ENCODE measurements around the gene ANO1. TPM values are rescaled to one million over a fixed set of nuclear protein-coding genes. Genes with fewer than 3 reads are reported as not detected.

Gene ANO1
- total RNA-seq, 1 experiment from 2014 or later: 10.9 TPM

- H3K27ac ChIP-seq (ENCODE audit: insufficient read length, low read depth, low read length): no peak overlapping the region
- no peak overlapping the region for H3K4ac ChIP-seq (ENCODE audit: low read depth, low read length)
- H2BK12ac ChIP-seq (ENCODE audit: insufficient read length, low read depth, low read length): no peak overlapping the region
- no peak overlapping the region for H3K23ac ChIP-seq (ENCODE audit: insufficient read length, low read depth, low read length)
- no peak for DNase-seq
- TF ChIP-seq CTCF (conservative IDR thresholded peaks at IDR 0.05): no peak
- H3K4me1 ChIP-seq (ENCODE audit: insufficient read depth, low read length): no peaks in the 10 kb centered on the region
- H3K4me2 ChIP-seq (ENCODE audit: insufficient read depth, insufficient read length, low read length): no peak overlapping the region
- Mint-ChIP-seq H3K4me3 (no peak overlapping the region), H3K27ac (peak overlapping the region in 1 of 3 experiments; percentile 83; a peak in 2 of 7 replicates), H3K36me3 (ENCODE audit: insufficient read depth in 1 of 3, low read depth in 3 of 3) (peaks cover 0 to 3% (median 0%) of the 10 kb centered on the region in 3 experiments; a peak in 3 of 7 replicates), H3K4me1 (peaks cover 26 to 36% of the 10 kb centered on the region in 2 experiments), H3K9me3 (no peaks in the 10 kb centered on the region; a peak in 2 of 5 replicates), H3K27me3 (ENCODE audit: low read depth) (peaks cover 5% of the 10 kb centered on the region)
- H4K20me1 ChIP-seq (ENCODE audit: control insufficient read depth, insufficient read depth, insufficient read length): no peaks in the 10 kb centered on the region
- H3K9ac ChIP-seq (ENCODE audit: extremely low read depth, insufficient read length, low read length): no peak overlapping the region
- H3K18ac ChIP-seq (ENCODE audit: insufficient read length, low read depth, low read length): no peak overlapping the region
- no peak overlapping the region for H2AFZ ChIP-seq (ENCODE audit: low read length)
- H3K23me2 ChIP-seq (ENCODE audit: insufficient read length, low read depth, low read length, poor library complexity, severe bottlenecking): no peaks in the 10 kb centered on the region
- H4K8ac ChIP-seq (replicated peaks; ENCODE audit: insufficient read length, low read depth, low read length): no peak overlapping the region
- H4K91ac ChIP-seq (ENCODE audit: insufficient read length, low read depth, low read length): no peak overlapping the region
- no peak overlapping the region for H3K56ac ChIP-seq (ENCODE audit: insufficient read length, low read depth, low read length)
- no peak overlapping the region for H4K5ac ChIP-seq (ENCODE audit: insufficient read length, low read depth, low read length)
- WGBS (ENCODE audit: extremely low coverage, insufficient read length, low lambda C conversion rate): 100% methylated on average over 1 of the region's 29 CpGs
- H3K14ac ChIP-seq (ENCODE audit: insufficient read depth, low read length): no peak overlapping the region
- H2BK20ac ChIP-seq (ENCODE audit: low read depth, low read length, poor library complexity, severe bottlenecking): no peak overlapping the region
- no peaks in the 10 kb centered on the region for H3K79me1 ChIP-seq (ENCODE audit: insufficient read depth, low read depth, low read length, poor library complexity, severe bottlenecking)
- no peak overlapping the region for H2BK15ac ChIP-seq (ENCODE audit: low read depth, low read length)
- no peaks in the 10 kb centered on the region for H3K9me3 ChIP-seq (ENCODE audit: control insufficient read depth, low read depth, low read length)
- no peak overlapping the region for H3T11ph ChIP-seq (ENCODE audit: low read length)
- H3K27me3 ChIP-seq (ENCODE audit: insufficient read depth, low read length): no peaks in the 10 kb centered on the region
- H2BK120ac ChIP-seq (ENCODE audit: low read depth, low read length, poor library complexity, severe bottlenecking): no peak overlapping the region
- H2BK5ac ChIP-seq (ENCODE audit: insufficient read length, low read length): no peak overlapping the region
- H3K79me2 ChIP-seq (ENCODE audit: insufficient read depth, low read length): no peaks in the 10 kb centered on the region
- H2AK5ac ChIP-seq (ENCODE audit: insufficient read length, low read length): no peak overlapping the region
Measured at GRCh38 chr11:70111269-70112016, 33.3 kb downstream of the ANO1 start.

Measured in H9 (cell line).